ENCODE data around the gene THAP10.

THAP10 gene

DNA sequence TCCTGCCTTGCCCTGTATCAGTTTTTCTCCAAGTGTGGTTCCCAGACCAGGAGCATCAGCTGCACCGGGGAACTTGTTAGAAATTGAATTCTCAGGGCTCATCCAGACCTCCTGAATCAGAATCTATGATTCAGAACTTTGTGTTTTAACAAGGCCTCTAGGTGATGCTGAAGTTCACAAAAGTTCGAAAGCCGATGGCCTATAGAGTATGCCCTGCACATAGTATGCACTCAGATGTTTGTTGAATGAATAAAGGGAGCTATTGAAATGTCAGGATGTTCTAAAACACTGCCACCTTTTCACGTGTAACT lies 37.6 kb downstream of the THAP10 start:
- in situ Hi-C loops (cut with MboI; ENCODE audit: low sequenced_read_pairs), result no loop called here

DNA sequence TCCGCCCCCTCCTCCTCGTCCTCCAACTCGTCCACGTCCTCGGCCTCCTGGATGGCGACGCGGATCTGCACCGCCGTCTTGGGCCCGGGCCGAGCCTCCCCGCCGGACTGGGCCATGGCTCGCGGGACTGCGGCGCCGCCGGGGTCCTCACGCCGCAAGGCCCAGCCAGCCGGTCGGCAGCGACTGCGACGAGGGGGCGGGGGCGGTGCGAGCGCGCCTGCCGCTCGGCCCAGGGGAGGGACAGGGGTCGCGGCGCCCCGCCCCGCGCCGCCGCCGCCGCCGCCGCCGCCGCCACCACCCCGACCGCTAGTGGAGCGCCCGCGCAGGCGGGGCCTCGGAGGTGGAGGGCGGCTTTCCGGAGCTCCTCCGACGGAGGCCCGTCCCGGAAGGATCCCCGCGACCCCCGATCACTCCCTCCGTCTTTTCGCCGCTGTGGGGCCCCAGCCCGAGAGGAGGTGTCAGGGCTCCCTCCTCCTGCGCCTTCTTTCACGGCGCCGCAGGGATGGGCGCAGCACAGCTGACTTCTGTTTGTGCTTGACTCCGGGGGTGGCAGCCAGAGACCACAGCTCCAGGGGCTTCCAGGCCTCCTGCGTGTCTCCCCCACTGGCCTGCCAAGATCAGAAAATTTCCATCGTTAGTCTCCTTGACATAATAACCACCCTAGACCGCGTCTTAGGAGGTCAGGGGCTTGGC lies 38.1 kb downstream of the THAP10 start, which contains the start of gene LARP6:
Gene LARP6 (minus strand): TSS at position 185 of the 693 bp plus-strand sequence. CDS start 69 bp downstream, at position 116.
- in situ Hi-C loops (cut with MboI; ENCODE audit: low sequenced_read_pairs), result no loop called here

DNA sequence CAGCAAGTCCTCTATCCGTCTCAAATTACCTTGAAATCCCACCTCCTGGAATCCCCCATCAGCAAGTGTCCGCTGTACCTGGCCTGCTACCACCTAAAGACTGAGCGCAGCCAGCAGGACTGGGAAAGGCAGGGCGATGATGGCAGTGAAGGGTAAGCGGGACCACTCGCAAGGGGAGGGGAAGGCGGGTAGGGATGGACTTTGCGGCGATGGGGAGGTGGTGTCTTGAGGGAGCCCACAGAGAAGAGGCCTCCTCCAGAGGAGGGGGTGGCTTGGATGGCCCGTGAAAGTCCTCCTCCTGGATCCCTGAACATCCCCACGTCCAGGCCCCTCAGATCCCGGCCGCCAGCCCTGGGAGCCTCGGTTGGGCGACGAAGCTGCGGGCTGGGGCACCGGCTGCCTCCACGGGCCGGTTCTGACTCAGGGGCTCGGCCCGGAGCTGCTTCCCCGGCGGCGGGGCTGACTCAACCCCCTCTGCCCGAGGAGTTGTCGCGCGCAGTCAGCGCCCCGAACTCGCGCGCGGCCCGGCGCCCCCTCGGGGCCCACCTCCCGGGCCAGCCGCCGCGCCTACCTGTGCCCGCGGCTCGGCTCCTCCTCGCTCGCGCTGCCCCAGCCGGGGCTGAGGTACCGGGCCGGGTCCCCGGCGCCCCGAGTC lies 38.8 kb downstream of the THAP10 start:
- in situ Hi-C loops (cut with MboI; ENCODE audit: low sequenced_read_pairs), result no loop called here

DNA sequence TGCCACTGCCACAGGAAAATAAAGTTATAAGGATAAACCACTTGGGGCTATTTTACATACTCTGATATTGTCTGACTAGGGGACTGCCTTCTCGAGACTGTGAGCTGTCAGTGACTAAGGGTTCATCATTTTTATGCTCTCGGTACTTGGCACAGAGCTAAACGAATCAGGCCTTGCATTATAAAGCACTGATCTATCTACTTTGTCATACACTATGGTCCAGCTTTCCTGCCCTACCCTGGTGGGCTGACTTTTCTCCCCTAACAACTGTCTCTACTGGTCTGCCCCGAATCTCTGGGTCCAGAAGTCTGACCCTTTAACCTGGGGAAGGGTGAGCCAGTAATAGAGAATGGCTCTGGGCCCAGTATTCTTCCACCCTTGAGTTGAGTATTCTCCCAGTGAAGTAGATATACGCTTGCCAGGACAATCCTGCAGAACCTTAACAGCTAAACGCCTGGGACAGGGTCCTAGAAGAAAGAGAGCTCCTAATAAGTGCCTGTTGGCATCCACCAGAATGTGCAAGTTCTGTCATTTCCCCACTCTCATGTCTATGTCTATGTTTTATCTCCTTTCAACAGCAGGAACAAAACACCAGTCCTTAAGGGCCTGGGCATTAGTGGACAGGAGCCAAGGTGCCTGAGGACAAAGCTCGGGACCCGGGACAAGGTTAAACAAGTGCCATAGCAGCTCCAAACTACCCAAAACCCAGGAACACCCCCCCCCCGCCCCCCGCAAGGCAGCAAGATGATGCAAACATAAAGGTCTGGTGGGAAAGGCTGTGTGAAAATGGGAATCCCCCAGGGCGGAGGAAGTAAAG lies 39.5 kb downstream of the THAP10 start:
- in situ Hi-C loops (cut with MboI; ENCODE audit: low sequenced_read_pairs), result no loop called here

DNA sequence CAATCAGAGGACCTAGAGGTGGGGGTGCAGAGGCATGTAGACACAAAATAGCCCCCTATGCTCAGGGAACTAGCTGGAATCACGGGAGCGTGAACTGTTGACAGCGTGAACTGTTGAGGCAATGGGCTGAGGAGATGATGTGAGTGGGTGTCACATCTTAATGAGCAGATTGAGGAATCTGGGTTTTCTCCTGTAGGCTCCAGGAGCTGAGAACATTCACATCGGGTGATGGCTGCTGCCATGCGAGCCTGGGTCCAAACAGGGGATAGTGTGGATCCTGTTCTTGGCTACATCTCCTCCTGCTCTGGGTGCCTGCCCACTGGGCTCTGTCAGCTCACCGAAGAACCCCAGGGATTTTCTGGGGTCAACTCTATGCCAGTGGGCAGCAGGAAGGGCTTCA lies 40.3 kb downstream of the THAP10 start:
- in situ Hi-C loops (cut with MboI; ENCODE audit: low sequenced_read_pairs), result no loop called here

DNA sequence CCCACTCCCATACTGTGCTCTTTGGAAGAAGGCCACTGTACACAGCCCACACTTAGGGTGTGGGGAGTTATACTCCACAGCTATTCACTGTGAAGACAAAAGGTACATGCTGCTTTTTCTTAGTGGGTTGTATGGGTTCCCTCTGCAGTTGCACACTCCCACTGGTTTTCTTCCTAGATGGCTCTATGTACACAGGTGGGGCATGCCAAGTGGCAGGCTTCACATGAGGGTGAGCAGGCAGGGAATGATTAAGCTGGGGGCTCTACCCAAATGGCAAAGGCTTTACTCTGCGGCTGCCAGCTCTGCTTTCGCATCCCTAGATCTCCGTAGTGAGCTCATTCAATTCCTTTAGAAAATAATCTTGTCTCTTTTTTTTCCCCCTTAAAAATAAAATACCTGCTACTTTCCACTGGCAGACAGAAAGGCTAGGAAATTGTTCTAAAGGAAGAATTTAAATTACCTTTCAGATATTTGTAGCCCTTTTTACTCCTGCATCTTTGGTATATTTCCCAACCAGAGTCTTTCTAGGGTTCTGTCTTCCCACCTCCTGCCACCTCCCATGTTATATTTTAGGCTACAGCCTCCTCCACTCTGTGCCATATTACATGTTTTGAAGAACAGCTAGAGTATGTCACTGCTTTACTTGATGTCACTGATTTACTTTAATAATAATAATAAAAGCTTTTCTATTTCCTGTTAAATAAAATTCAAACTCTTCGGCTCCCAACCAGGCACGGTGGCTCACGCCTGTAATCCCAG lies 46.5 kb downstream of the THAP10 start:
- in situ Hi-C loops (cut with MboI; ENCODE audit: low sequenced_read_pairs), result no loop called here

DNA sequence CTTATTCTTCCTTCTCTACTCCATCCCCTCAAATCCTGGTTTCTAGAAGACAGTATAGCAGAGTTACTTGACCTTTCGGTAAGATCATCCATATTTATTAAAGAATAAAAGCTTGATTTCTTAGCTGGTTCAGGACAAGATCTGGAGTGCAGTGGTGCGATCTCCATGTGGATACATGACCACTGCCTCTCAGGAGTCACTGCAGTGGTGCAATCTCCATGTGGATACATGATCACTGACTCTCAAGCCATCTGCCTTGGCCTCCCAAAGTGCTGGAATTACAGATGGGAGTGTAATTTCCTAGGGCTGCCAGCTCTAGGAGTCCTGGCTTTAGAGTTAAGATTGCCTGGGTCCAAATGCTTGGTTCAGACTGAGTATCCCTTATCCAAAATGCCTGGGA lies 54.8 kb downstream of the THAP10 start:
- in situ Hi-C loops (cut with MboI; ENCODE audit: low sequenced_read_pairs), result no loop called here

DNA sequence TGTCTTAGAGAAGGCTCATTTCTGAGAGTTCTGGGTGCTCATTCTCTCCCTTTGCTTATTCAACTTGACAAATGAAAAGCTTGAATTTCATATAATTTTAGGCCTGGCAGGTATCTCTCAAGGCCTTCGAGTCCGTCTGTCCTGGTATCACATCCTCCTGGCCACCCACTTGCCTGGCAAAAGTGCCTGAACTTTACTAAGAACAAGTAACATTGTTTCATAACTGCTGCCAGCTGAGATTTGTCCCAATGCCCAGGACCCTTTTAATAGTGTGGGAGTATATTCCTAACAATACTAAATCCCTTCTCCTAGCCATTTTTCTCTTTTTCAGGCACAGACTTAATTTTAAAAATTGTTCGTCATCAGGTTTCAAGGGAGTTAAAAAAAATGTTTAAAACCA lies 56.4 kb downstream of the THAP10 start:
- in situ Hi-C loops (cut with MboI; ENCODE audit: low sequenced_read_pairs), result no loop called here

DNA sequence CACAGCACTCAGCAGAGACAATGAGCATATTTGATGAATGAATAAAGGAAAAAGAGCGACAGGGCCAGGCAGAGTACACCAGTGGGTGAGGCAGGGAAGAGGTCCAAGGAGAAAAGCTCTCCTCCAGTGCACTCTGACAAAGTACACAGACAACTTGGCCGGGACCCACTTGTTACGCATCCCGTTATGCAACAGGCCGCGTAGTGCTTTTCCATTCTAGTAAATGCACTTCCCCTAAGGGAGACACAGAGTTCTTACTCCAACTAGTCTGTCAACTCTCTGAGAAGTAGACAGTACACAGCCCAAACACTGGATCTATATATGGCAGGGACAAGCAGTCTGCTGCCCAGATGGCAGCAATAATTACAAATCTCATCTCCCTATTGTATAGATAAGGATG lies 56.8 kb downstream of the THAP10 start:
- in situ Hi-C loops (cut with MboI; ENCODE audit: low sequenced_read_pairs), result no loop called here

DNA sequence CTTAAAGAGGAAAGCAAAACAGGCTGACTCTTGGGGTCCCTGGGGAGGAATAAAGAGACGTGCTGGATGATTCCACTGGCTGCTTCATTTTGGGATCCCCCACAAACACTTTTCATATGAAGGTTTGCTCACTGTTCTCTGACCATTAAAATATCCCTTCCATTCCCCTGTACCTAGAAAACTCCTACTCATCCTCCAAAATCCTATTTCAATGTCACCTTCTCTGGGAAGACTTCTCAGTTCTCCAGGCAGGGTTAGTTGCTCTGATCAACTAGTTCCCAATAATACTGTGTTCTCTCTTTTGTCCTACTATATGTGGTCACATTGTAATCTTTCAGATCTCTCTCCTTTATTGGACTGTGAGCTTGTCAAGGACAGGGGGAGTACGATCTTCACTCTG lies 57.2 kb downstream of the THAP10 start:
- in situ Hi-C loops (cut with MboI; ENCODE audit: low sequenced_read_pairs), result no loop called here

DNA sequence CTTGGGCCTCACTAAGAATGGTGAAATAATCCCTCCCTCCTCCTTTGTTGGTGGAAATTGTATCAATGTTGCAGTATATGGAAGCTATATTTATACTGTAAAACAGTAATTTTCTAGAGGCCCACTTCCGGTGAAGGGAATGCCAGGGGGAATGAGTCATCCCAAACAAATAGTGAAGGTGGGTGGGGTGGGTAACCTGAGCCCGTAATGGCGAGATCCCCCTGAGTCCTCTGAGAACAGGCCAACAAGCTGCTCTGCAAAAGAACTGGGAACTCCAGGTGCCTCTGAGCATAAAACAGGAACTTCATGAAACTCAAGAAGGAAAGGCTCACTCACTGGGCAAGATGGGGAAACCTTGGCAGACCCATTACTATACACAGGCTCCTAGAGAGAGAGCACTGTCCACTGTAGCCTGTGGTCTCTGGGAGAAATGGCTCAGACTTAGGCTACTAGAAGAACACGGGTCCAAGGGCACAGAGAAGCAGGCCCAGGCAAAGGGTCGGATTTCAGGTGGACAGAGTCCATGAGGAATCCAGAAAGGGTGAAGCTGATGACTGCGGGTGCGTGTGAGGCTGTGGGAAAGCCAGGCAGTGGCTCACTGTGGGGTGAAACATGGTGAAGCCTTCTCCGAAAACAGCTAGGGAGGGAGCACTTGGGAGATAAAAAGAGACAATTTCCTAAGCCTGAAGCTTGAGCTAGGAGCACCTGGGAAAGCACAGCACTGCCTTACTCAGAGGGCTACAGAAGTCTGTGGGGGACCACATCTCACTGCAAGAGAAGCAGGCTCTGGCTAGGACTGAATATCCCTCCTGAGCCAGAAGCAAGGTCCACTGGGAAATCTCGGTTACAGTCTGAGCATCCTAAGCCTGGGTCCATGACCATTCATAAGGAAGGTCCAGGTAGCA lies 58.1 kb downstream of the THAP10 start:
- in situ Hi-C loops (cut with MboI; ENCODE audit: low sequenced_read_pairs), result no loop called here

DNA sequence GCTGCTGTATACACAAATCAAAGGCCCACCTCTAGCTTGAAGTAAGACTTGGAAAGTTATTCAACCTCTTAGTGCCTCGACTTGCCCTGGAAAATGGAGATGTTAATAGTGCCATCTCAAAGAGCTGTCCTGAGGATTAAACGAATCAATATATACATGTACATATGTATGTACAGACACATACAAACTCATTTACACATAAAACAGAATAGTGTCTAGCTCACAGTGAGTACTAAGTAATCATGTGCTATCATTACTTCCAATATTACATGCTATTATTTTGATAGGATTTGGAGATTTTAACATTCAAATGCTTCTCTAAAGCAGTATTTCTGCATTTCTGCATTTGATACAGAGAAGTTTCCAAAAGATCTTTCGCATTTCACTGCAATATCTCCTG lies 58.8 kb downstream of the THAP10 start:
- in situ Hi-C loops (cut with MboI; ENCODE audit: low sequenced_read_pairs), result no loop called here

DNA sequence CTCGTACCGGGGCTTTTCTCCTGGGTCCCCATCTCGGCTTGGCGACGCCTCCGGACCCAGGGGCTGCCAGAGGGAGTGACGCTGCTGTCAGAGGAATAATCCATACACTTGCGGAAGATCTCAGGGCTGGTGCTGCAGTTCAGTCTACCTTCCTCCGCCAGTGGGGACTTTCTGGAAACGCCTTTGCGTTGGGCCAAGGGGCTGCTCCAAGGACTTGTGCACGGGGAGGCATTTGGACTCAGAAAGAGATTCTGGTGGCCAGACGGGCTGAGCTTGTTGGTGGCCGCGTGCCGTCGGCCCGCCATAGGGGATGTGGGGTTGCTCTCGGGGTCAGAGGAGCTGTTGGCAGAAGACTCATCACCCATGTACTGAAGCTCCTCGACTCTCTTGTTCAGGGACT lies 60.1 kb downstream of the THAP10 start:
- in situ Hi-C loops (cut with MboI; ENCODE audit: low sequenced_read_pairs), result no loop called here
